Measurements from ENCODE around the gene BCL7B.
"Not testable (repeated sequence)": the region's sequence is repeated elsewhere in the genome, so short reads cannot be mapped to it uniquely, and the experiment has no call there.

Gene BCL7B

GRCh38 chr7:73557397-73558257, at the start of gene BCL7B:
Gene BCL7B (minus strand): TSS chr7:73557690. CDS start chr7:73557578, 112 bp downstream.
- DNase-seq (ENCODE audit: low read depth in 2 of 2): peak; percentile 49 to 60

GRCh38 chr7:73605601-73606220, 48.2 kb upstream of the BCL7B start:
- no peak for DNase-seq (ENCODE audit: low read depth in 2 of 2)

GRCh38 chr7:73602721-73603651, 45.5 kb upstream of the BCL7B start:
- no peak for DNase-seq (ENCODE audit: low read depth in 2 of 2)

GRCh38 chr7:73599916-73600315, 42.4 kb upstream of the BCL7B start:
- DNase-seq (ENCODE audit: low read depth in 2 of 2): no peak

- no peak for DNase-seq (ENCODE audit: low read depth in 2 of 2)
These were observed 41.8 kb upstream of the BCL7B start for GRCh38 chr7:73599151-73599882.

- DNase-seq (ENCODE audit: low read depth in 2 of 2): no peak
These were observed 40.7 kb upstream of the BCL7B start for GRCh38 chr7:73597978-73598782.

GRCh38 chr7:73596191-73597065, 38.9 kb upstream of the BCL7B start:
- DNase-seq (ENCODE audit: low read depth in 2 of 2): no peak

GRCh38 chr7:73595358-73595757, 37.9 kb upstream of the BCL7B start:
- no peak for DNase-seq (ENCODE audit: low read depth in 2 of 2)

GRCh38 chr7:73593207-73594045, 35.9 kb upstream of the BCL7B start:
- DNase-seq (ENCODE audit: low read depth in 2 of 2): no peak

- DNase-seq (ENCODE audit: low read depth in 2 of 2): no peak
These were observed 29.4 kb upstream of the BCL7B start for GRCh38 chr7:73586911-73587310.

- no peak for DNase-seq (ENCODE audit: low read depth in 2 of 2)
These were observed 27.7 kb upstream of the BCL7B start for GRCh38 chr7:73585196-73585595.

GRCh38 chr7:73582664-73583202, 25.2 kb upstream of the BCL7B start:
- no peak for DNase-seq (ENCODE audit: low read depth in 2 of 2)

GRCh38 chr7:73581006-73581405, 23.5 kb upstream of the BCL7B start:
- not testable (repeated sequence) for DNase-seq (ENCODE audit: low read depth in 2 of 2)

- peak; percentile 98 for DNase-seq (ENCODE audit: low read depth in 2 of 2)
These were observed 21.0 kb upstream of the BCL7B start, which contains the start of gene TBL2 for GRCh38 chr7:73578342-73579128. Gene TBL2 (minus strand): TSS chr7:73578579. CDS start chr7:73578549, 30 bp downstream.

GRCh38 chr7:73577627-73578341, 20.3 kb upstream of the BCL7B start:
- no peak for DNase-seq (ENCODE audit: low read depth in 2 of 2)

GRCh38 chr7:73573791-73574190, 16.3 kb upstream of the BCL7B start:
- no peak for DNase-seq (ENCODE audit: low read depth in 2 of 2)

- DNase-seq (ENCODE audit: low read depth in 2 of 2): no peak
These were observed 15.8 kb upstream of the BCL7B start for GRCh38 chr7:73573276-73573675.
